Erythroblast (primary cell): Measurements from ENCODE around the gene NHSL2.

Experiments used
- GATA1 ChIP-seq: IDR thresholded peaks from 2 replicates; pipeline ENCODE4 v1.6.1; 2011; ENCODE audit warnings: low read depth, mild to moderate bottlenecking, control low read depth, low read length, moderate library complexity
- POLR2A ChIP-seq: IDR thresholded peaks from 2 replicates; pipeline ENCODE4 v1.6.1; 2011; ENCODE audit warnings: mild to moderate bottlenecking, low read length

DNA sequence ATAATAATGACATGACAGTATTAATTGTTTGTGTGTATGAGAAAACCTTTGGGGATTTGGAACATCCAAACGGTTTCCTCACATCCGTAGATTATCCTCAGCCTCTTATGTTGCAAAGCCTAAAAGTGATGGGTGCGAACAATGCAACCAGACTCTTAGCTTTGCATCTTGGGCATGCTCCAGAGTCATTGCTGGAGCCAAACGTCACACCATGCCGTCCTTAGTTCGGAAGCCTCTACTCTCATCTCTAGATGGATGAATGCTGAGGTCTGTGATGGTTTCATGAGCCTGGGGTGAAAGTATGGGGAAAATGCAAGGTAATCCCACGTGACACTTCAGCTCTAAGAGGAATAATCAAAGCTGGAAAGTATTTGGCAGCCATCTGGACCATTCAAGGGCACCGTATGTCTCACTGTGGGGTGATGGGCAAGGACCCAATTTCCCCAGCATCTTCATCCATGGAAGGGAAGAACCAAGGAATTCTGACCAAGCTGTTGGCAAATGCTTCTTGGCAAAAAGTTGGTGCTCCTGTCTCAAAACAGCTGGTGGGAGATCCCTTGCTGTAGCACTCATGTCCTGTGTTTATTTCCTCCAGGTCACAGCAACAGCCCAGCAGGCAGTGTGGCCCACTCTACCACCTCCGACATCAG lies 227.3 kb downstream of the NHSL2 start:
- TF ChIP-seq POLR2A, result no peak
- TF ChIP-seq GATA1, result no peak
